ENCODE results near the gene IGFBP6.
A peak's percentile ranks its signal among the peaks of the same experiment; 100 is the strongest.

The IGFBP6 gene

GRCh38 chr12:53060064-53060720, 37.3 kb upstream of the IGFBP6 start:
- no peak for DNase-seq

- DNase-seq = no peak
Measured at GRCh38 chr12:53060721-53061276, 36.7 kb upstream of the IGFBP6 start.

- peak; percentile 22 for DNase-seq
Measured at GRCh38 chr12:53061404-53062010, 36.0 kb upstream of the IGFBP6 start.

GRCh38 chr12:53062011-53062961, 35.2 kb upstream of the IGFBP6 start:
- no peak for DNase-seq

GRCh38 chr12:53062977-53063707, 34.3 kb upstream of the IGFBP6 start:
- DNase-seq = no peak

GRCh38 chr12:53063708-53064612, 33.5 kb upstream of the IGFBP6 start:
- no peak for DNase-seq

GRCh38 chr12:53064613-53065436, 32.6 kb upstream of the IGFBP6 start:
- no peak for DNase-seq

GRCh38 chr12:53065470-53065869, 32.0 kb upstream of the IGFBP6 start:
- DNase-seq = no peak

GRCh38 chr12:53065975-53066931, 31.2 kb upstream of the IGFBP6 start:
- peak; percentile 70 for DNase-seq

- no peak for DNase-seq
Measured at GRCh38 chr12:53067074-53067992, 30.1 kb upstream of the IGFBP6 start.

GRCh38 chr12:53067993-53068770, 29.3 kb upstream of the IGFBP6 start:
- DNase-seq = no peak

GRCh38 chr12:53068811-53069585, 28.5 kb upstream of the IGFBP6 start:
- DNase-seq = no peak

GRCh38 chr12:53069621-53070410, 27.7 kb upstream of the IGFBP6 start:
- DNase-seq = no peak

- DNase-seq = no peak
Measured at GRCh38 chr12:53070877-53071492, 26.5 kb upstream of the IGFBP6 start.

Measured in OCI-M1 (cell line).